WTC11 (cell line): ENCODE measurements around the gene GOSR2.

Experiments used
- CTCF ChIP-seq: fragments of 200-600 bp; IDR thresholded peaks from 2 replicates; pipeline ENCODE4 v1.8.0; 2022; ENCODE audit warnings: antibody characterized with exemption
- ZBTB43 ChIP-seq: sonication (generic); formaldehyde crosslinking; IDR thresholded peaks from 2 replicates; pipeline ENCODE4 v1.8.1; 2023; ENCODE audit warnings: mild to moderate bottlenecking, missing genetic modification reagents
- ZNF232 ChIP-seq: sonication (generic); formaldehyde crosslinking; IDR thresholded peaks from 2 replicates; pipeline ENCODE4 v1.8.0; 2022; ENCODE audit warnings: mild to moderate bottlenecking, missing genetic modification reagents
- TF ChIP-seq, protein P1 (sequence below): sonication (generic); formaldehyde crosslinking; IDR thresholded peaks from 2 replicates; pipeline ENCODE4 v1.8.1; 2023; ENCODE audit warnings: mild to moderate bottlenecking, missing genetic modification reagents, moderate library complexity
- TF ChIP-seq, protein P2 (sequence below): sonication (generic); formaldehyde crosslinking; IDR thresholded peaks from 2 replicates; pipeline ENCODE4 v1.8.0; 2023; ENCODE audit warnings: missing genetic modification reagents

- TF ChIP-seq ZNF232 (CRISPR knock-in tag) (no peak), CTCF (no peak), ZBTB43 (CRISPR knock-in tag) (no peak)
- TF ChIP-seq, protein P1, sequence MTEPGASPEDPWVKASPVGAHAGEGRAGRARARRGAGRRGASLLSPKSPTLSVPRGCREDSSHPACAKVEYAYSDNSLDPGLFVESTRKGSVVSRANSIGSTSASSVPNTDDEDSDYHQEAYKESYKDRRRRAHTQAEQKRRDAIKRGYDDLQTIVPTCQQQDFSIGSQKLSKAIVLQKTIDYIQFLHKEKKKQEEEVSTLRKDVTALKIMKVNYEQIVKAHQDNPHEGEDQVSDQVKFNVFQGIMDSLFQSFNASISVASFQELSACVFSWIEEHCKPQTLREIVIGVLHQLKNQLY (CRISPR knock-in tag), result no peak
- TF ChIP-seq, protein P2, sequence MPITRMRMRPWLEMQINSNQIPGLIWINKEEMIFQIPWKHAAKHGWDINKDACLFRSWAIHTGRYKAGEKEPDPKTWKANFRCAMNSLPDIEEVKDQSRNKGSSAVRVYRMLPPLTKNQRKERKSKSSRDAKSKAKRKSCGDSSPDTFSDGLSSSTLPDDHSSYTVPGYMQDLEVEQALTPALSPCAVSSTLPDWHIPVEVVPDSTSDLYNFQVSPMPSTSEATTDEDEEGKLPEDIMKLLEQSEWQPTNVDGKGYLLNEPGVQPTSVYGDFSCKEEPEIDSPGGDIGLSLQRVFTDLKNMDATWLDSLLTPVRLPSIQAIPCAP (CRISPR knock-in tag), result no peak
Observed at GRCh38 chr17:46922804-46923635, at the start of gene GOSR2.
